ENCODE results near the gene HABP2.
A peak's percentile ranks its signal among the peaks of the same experiment; 100 is the strongest.

HABP2 gene

GRCh38 chr10:113604572-113604971 lies 51.7 kb downstream of the HABP2 start:
- DNase-seq (ENCODE audit: low spot score), result no peak

GRCh38 chr10:113605268-113605978 lies 52.6 kb downstream of the HABP2 start:
- DNase-seq (ENCODE audit: low spot score), result no peak

- DNase-seq (ENCODE audit: low spot score), result no peak
Observed at GRCh38 chr10:113609704-113610108, 56.9 kb downstream of the HABP2 start.

GRCh38 chr10:113610631-113611601 lies 58.1 kb downstream of the HABP2 start:
- DNase-seq (ENCODE audit: low spot score), result no peak

GRCh38 chr10:113612154-113612553 lies 59.3 kb downstream of the HABP2 start:
- DNase-seq (ENCODE audit: low spot score), result no peak

GRCh38 chr10:113613427-113613826 lies 60.6 kb downstream of the HABP2 start:
- DNase-seq (ENCODE audit: low spot score), result no peak

- DNase-seq (ENCODE audit: low spot score), result no peak
Observed at GRCh38 chr10:113613977-113614690, 61.3 kb downstream of the HABP2 start.

- peak; percentile 22 for DNase-seq (ENCODE audit: low spot score)
Observed at GRCh38 chr10:113616244-113617074, 63.6 kb downstream of the HABP2 start.

- no peak for DNase-seq (ENCODE audit: low spot score)
Observed at GRCh38 chr10:113617086-113617485, 64.2 kb downstream of the HABP2 start.

- DNase-seq (ENCODE audit: low spot score), result no peak
Observed at GRCh38 chr10:113618338-113618737, 65.5 kb downstream of the HABP2 start.

GRCh38 chr10:113619401-113619800 lies 66.5 kb downstream of the HABP2 start:
- DNase-seq (ENCODE audit: low spot score), result no peak

GRCh38 chr10:113620511-113620910 lies 67.7 kb downstream of the HABP2 start:
- DNase-seq (ENCODE audit: low spot score), result no peak

- no peak for DNase-seq (ENCODE audit: low spot score)
Observed at GRCh38 chr10:113620936-113621335, 68.1 kb downstream of the HABP2 start.

- no peak for DNase-seq (ENCODE audit: low spot score)
Observed at GRCh38 chr10:113621799-113622198, 68.9 kb downstream of the HABP2 start.

GRCh38 chr10:113622831-113623230 lies 70.0 kb downstream of the HABP2 start:
- no peak for DNase-seq (ENCODE audit: low spot score)

- DNase-seq (ENCODE audit: low spot score), result no peak
Observed at GRCh38 chr10:113625461-113626186, 72.8 kb downstream of the HABP2 start.

- no peak for DNase-seq (ENCODE audit: low spot score)
Observed at GRCh38 chr10:113626809-113627355, 74.0 kb downstream of the HABP2 start.

GRCh38 chr10:113627836-113628235 lies 75.0 kb downstream of the HABP2 start:
- DNase-seq (ENCODE audit: low spot score), result no peak

- no peak for DNase-seq (ENCODE audit: low spot score)
Observed at GRCh38 chr10:113628607-113629153, 75.8 kb downstream of the HABP2 start.

- DNase-seq (ENCODE audit: low spot score), result peak; percentile 33
Observed at GRCh38 chr10:113630929-113631533, 78.2 kb downstream of the HABP2 start.
